IPS DF 6.9 (cell line): ENCODE data around the gene TPGS2.
"Not testable (repeated sequence)": the region's sequence is repeated elsewhere in the genome, so short reads cannot be mapped to it uniquely, and the experiment has no call there.

Source experiments
- DNase-seq: peaks from one replicate; pipeline ENCODE4 v3.0.0-alpha.2; 2013; ENCODE audit warnings: low read depth, low spot score
- H3K27ac ChIP-seq: one replicate; pipeline ENCODE4 v1.5.1; 2013; ENCODE audit warnings: low read length, control low read depth
- H3K27me3 ChIP-seq: 2 replicates; pipeline ENCODE4 v1.6.1; 2013; ENCODE audit warnings: mild to moderate bottlenecking, low read length; ENCODE audit not compliant: control insufficient read depth, insufficient read depth
- H3K36me3 ChIP-seq: 2 replicates; pipeline ENCODE4 v1.6.1; 2013; ENCODE audit warnings: low read length; ENCODE audit not compliant: control insufficient read depth, insufficient read depth
- H3K4me1 ChIP-seq: 2 replicates; pipeline ENCODE4 v1.6.1; 2013; ENCODE audit warnings: low read length; ENCODE audit not compliant: control insufficient read depth, insufficient read depth
- H3K4me3 ChIP-seq: 2 replicates; pipeline ENCODE4 v1.5.1; 2013; ENCODE audit warnings: mild to moderate bottlenecking, low read length
- H3K9me3 ChIP-seq: 2 replicates; pipeline ENCODE4 v1.6.1; 2013; ENCODE audit warnings: low read length, inconsistent platforms; ENCODE audit not compliant: control insufficient read depth, insufficient read depth
- WGBS: extraction: QIAGEN DNeasy Blood & Tissue Kit; methylation state at CpG from one replicate; pipeline ENCODE4 v1.1.7; 2013; ENCODE audit warnings: mixed read lengths, missing lambda C conversion rate; ENCODE audit not compliant: insufficient read length, insufficient coverage; 5-methylcytosine and 5-hydroxymethylcytosine counted together

The TPGS2 gene

GRCh38 chr18:36828630-36829361 lies at the start of gene TPGS2, which contains the start of gene KIAA1328:
TPGS2 (minus strand) TSS chr18:36829002; CDS start chr18:36828767, 235 bp downstream.
KIAA1328 (plus strand) TSS chr18:36829127; CDS start chr18:36829139, 12 bp downstream.
- WGBS, result no CpG with 5 or more reads among the region's 83 CpGs
- no peak within 1 kb of the TSS for H3K27ac ChIP-seq
- peak; percentile 55 for DNase-seq

GRCh38 chr18:36873826-36874225 lies 45.0 kb upstream of the TPGS2 start:
- not testable (repeated sequence) for DNase-seq, H3K4me3 ChIP-seq, H3K36me3 ChIP-seq, H3K9me3 ChIP-seq, H3K4me1 ChIP-seq, H3K27ac ChIP-seq, H3K27me3 ChIP-seq

More at GRCh38 chr18:36828630-36829361, at the start of gene TPGS2, which contains the start of gene KIAA1328:
- Histone ChIP-seq H3K27me3 (no peaks in the 10 kb centered on the region), H3K9me3 (no peaks in the 10 kb centered on the region), H3K4me3 (peak within 1 kb of the TSS; percentile 82), H3K4me1 (no peaks in the 10 kb centered on the region), H3K36me3 (no peaks in the 10 kb centered on the region)

- no peak overlapping the region for H3K27ac ChIP-seq
- no peaks in the 10 kb centered on the region for H3K36me3 ChIP-seq
Measured at GRCh38 chr18:36872329-36872728, 43.5 kb upstream of the TPGS2 start.

GRCh38 chr18:36871801-36872200 lies 43.0 kb upstream of the TPGS2 start:
- Histone ChIP-seq H3K9me3 (no peaks in the 10 kb centered on the region), H3K4me3 (no peak overlapping the region), H3K36me3 (no peaks in the 10 kb centered on the region), H3K4me1 (no peaks in the 10 kb centered on the region), H3K27ac (no peak overlapping the region), H3K27me3 (no peaks in the 10 kb centered on the region)
- no peak for DNase-seq
- WGBS, result no CpG with 5 or more reads among the region's 3 CpGs

More at GRCh38 chr18:36872329-36872728, 43.5 kb upstream of the TPGS2 start:
- DNase-seq, result no peak
- Histone ChIP-seq H3K9me3 (no peaks in the 10 kb centered on the region), H3K4me3 (no peak overlapping the region), H3K27me3 (no peaks in the 10 kb centered on the region), H3K4me1 (no peaks in the 10 kb centered on the region)

GRCh38 chr18:36867056-36867455 lies 38.3 kb upstream of the TPGS2 start:
- H3K9me3 ChIP-seq, result no peaks in the 10 kb centered on the region
- no peak for DNase-seq
- WGBS, result no CpG with 5 or more reads among the region's 1 CpG
- H3K27me3 ChIP-seq, result no peaks in the 10 kb centered on the region
- H3K27ac ChIP-seq, result no peak overlapping the region
- H3K4me1 ChIP-seq, result no peaks in the 10 kb centered on the region
- H3K4me3 ChIP-seq, result no peak overlapping the region
- H3K36me3 ChIP-seq, result no peaks in the 10 kb centered on the region

GRCh38 chr18:36862182-36862581 lies 33.4 kb upstream of the TPGS2 start:
- Histone ChIP-seq H3K36me3 (no peaks in the 10 kb centered on the region), H3K4me3 (no peak overlapping the region), H3K27ac (no peak overlapping the region), H3K9me3 (no peaks in the 10 kb centered on the region), H3K27me3 (no peaks in the 10 kb centered on the region), H3K4me1 (no peaks in the 10 kb centered on the region)
- WGBS, result no CpG with 5 or more reads among the region's 1 CpG
- no peak for DNase-seq

- H3K27me3 ChIP-seq, result no peaks in the 10 kb centered on the region
- no peak overlapping the region for H3K4me3 ChIP-seq
- no peaks in the 10 kb centered on the region for H3K36me3 ChIP-seq
- H3K9me3 ChIP-seq, result no peaks in the 10 kb centered on the region
- H3K27ac ChIP-seq, result no peak overlapping the region
- WGBS, result no CpG with 5 or more reads among the region's 1 CpG
- H3K4me1 ChIP-seq, result no peaks in the 10 kb centered on the region
- no peak for DNase-seq
Measured at GRCh38 chr18:36856815-36857214, 28.0 kb upstream of the TPGS2 start.

GRCh38 chr18:36851202-36851590 lies 22.4 kb upstream of the TPGS2 start:
- Histone ChIP-seq H3K36me3 (no peaks in the 10 kb centered on the region), H3K4me3 (no peak overlapping the region), H3K9me3 (no peaks in the 10 kb centered on the region), H3K27me3 (no peaks in the 10 kb centered on the region), H3K4me1 (no peaks in the 10 kb centered on the region), H3K27ac (no peak overlapping the region)
- DNase-seq, result no peak
- WGBS, result no CpG with 5 or more reads among the region's 2 CpGs

- no peaks in the 10 kb centered on the region for H3K4me1 ChIP-seq
- DNase-seq, result no peak
- no peak overlapping the region for H3K27ac ChIP-seq
- H3K27me3 ChIP-seq, result no peaks in the 10 kb centered on the region
- no peaks in the 10 kb centered on the region for H3K9me3 ChIP-seq
- WGBS, result no CpG with 5 or more reads among the region's 1 CpG
- no peaks in the 10 kb centered on the region for H3K36me3 ChIP-seq
- H3K4me3 ChIP-seq, result no peak overlapping the region
Measured at GRCh38 chr18:36850527-36851201, 21.9 kb upstream of the TPGS2 start.

- Histone ChIP-seq H3K4me3 (no peak overlapping the region), H3K27me3 (no peaks in the 10 kb centered on the region), H3K36me3 (no peaks in the 10 kb centered on the region), H3K4me1 (no peaks in the 10 kb centered on the region), H3K9me3 (no peaks in the 10 kb centered on the region), H3K27ac (no peak overlapping the region)
- WGBS, result no CpG with 5 or more reads among the region's 2 CpGs
- no peak for DNase-seq
Measured at GRCh38 chr18:36849288-36850006, 20.6 kb upstream of the TPGS2 start.
